Limb (tissue), 2 donors: ENCODE results near the gene BICD2.
"Not testable (repeated sequence)": the region's sequence is repeated elsewhere in the genome, so short reads cannot be mapped to it uniquely, and the experiment has no call there.

Experiments
- DNase-seq, 2 donors: peaks; one replicate each; pipeline ENCODE4 v3.0.0-alpha.2; 2016; ENCODE audit errors: extremely low spot score in 2 of 2

BICD2 gene

DNA sequence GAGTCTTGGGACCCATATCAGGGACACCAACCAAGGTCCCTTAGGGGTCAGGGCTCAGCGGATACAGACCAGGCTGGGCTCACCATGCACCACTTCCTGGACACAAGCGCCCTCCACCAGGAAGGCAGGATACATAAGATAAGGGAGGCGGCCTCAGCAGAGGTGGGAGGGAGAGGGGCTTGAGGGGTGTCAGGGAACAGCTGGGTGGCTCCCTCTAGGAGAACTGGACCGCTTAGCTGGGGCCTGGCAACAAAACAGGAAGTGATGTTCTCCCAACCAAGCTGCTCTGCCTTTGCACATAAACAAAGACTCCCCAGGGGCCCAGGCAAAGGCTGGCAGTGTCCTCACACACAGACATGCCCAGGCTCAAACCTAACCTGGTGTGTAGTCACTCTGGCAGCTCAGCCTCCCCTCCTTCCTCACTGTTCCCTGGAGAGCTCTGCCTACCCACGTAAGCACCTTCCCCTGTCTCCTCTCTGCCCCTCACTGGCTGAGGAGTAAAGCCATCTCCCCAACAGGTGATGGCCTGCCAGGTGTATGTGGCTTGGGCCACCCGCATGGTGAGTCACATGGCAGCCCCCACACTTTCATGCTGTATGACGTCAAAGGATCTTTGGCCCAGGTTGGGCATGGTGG is 5.8 kb upstream of the BICD2 start:
- no peak for DNase-seq

DNA sequence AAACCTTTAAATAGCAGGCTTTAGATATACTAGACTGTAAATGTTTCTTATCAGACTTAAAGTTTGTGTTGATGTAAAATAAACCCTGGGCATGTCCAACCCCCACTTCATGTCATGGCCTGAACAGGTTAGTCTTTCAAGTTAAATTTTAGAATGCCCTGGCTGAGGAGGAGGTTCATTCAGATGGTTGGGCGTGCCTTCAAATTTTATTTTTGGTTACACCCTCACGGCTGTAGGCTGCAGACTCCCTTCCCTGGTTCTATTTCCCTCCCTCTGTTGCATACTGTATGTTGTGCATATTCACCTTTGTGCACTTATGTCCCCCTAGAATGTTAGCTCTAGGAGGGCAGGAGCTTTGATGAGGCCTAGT is 5.3 kb upstream of the BICD2 start:
- DNase-seq, result no peak

DNA sequence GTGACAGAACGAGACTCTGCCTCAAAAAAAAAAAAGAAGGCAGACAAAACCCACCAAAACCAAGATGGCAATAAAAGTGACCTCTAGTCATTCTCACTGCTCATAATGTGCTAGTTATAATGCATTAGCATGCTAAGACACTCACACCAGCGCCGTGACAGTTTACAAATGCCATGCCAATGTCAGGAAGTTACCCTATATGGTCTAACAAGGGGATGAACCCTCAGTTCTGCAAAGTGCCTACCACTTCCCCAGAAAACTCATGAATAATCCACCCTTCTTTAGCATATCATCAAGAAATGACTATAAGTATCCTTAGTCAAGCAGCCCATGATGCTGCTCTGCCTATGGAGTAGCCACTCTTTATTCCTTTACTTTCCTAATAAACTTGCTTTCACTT is 4.7 kb upstream of the BICD2 start:
- DNase-seq, result no peak

DNA sequence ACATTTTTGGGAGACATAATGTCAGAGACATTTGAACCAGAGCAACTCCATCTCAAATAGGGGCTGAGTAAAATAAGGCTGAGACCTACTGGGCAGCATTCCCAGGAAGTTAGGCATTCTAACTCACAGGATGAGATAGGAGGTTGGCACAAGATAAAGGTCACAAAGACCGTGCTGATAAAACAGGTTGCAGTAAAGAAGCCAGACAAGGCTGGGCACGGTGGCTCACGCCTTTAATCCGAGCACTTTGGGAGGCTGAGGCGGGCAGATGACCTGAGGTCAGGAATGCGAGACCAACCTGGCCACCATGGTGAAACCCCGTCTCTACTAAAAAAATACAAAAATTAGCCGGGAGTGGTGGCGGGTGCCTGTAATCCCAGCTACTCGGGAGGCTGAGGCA is 4.2 kb upstream of the BICD2 start:
- not testable (repeated sequence) for DNase-seq

DNA sequence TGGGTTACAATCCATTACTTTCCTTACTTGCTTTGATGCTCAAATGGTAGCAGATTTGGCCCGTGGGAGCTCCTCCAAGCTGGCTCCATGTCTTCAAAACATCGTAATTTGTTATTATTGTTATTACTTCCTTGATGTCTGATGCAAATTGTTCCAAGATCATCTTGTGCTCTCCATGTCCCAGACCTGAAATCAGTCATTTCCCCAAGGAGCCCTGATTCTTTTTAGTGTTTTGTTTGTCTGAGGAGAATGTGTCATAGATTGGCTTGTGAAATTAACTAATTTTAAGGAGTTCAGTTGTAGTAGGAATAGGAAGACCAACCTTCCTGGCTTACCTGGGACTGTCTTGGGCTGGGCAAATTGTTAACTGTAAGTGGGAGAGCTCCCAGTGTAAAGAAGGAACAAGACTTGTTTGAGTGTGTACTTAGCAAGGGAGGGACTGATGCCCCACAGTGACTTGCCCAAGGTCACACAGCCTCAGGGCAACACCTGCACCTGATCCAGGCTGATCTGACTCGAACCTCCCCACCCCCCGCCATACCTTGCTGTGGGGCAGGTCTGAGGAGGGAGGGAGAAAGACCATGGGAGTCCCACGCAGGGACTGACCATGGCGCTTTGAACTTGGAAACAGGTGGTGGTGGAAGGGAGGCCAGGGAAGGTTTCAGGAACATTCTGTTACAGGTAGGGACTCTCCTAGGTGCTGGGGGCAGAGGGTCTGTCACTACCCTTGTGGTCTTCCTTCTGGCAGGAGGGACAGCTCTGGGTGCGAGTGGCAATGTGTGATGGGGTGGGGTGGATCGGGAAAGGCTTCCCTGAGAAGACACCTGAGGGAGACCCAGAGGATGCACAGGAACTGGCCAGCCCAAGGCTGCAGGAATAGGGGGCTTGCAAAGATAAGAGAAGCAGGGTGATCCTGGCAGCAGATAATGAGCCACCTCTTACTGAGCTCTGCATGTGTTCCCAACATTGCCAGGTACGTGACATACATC is 2.7 kb upstream of the BICD2 start:
- no peak for DNase-seq

DNA sequence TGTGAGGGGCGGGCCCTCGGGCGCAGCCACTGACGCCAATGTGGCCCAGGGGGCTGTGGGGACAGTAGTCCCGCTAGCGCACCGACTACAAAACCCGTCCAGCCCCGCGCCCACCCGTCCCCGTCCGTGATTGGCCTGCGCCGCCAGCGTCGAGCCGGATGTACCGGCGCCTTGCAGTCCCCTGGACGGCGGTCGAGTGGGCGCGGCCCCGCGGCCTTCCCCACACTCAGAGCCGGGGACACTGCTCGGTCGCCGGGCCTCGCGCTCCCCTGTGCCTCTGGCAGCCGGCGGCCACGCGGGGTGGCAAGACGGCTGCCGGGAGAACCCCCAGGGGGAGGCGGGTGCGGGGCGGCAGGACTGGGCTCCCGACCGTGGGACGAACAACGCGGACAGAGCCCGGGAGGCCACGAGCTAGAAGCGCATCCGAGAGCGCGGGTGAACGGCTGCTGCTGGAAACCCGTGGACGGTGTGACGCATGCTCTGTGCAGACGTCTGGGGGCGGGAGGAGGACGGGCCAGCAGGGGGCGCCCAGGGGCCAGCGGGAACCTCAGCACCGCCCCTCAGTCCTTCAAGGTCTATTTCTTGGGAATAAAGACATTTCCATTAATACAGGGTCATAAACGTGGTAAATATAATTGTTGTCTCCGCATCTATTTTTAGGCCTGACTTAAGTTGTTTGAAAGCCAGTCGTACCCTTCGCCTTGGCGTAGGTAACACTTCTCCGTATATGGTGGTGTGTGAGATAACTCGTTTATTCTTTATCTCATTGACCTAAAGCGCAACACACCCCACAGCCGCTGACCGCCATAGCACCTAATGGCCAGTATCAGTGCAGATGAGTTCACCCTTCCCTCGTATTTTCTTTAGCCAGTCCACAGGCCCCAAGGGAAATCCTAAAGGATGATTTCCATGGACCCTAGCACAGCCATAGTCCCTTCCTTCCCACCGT is 629 bp upstream of the BICD2 start:
- DNase-seq, result peak; percentile 97 to 99

DNA sequence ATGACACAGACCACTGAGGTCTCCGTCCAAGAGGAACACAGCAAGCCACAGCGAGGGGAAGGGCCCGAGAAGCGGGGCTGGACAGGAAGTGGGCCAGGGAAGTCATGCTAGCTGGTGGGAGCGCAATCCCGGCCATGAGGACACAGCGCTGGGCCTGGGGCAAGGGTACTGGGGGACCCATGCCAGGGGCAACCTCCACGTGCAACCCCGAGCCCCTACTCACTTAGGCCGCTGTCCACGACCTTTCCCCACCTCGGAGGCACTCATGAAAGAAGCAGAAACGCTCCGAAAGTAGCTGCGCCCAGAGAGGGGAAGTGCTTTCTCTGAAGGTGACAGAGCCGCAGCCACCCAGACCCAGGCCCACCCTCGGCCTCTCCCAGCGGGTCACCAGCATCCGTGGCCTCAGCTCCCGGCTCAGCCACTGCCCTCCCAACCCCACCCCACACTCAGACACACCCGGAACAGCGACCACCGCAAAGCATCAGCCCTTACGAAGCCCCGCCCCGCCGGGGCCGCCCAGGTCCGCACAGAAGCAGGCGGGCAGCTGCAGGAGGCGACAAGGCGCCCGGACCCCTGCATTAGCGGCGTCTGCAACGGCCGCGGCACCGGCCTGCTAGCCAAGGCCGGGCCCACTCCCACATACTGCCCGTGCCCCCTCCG is 782 bp downstream of the BICD2 start:
- DNase-seq, result peak in 1 of 2 donors; percentile 63

DNA sequence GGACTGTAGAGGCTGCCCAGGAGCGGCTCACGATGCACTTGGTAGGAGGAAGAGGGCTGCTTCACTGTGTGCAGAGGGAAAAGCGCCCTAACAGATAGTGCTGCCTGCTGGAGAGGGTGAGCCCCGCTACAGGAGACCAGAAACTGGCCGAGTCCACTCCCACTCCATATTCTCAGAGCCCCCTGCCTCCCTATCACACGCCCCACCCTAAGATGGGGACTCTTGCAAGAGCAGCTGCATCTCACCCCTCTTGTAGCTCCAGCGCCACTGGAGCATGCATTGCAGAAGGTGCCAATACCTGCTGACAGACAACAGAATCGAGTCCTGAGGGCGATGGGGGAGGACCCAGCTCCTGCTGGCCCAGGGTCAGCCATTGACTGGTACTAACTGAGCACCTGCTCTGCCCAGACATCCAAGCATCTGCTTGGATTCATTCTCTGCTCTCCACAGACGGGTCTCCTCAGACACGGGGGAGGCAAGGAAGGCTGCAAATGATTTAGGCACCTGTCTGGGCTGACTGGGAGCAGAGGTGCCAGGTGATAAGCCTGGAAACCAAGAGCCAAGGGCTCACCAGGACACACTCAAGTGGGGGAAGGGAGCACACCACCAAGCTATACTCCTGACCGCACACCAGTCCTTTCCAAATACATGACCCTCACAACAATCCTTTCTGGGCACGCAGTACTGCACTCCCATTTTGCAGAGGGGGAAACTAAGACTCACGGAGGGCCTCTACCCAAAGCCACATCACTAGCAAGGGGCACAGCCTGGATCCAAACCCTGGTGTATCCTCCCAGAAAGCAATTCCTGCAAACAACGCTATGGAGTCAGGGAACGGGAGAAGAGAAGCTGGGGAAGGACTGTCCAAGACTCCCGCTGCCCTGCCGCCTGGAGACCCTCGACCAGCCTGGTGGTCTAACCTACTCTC is 1.6 kb downstream of the BICD2 start:
- no peak for DNase-seq

DNA sequence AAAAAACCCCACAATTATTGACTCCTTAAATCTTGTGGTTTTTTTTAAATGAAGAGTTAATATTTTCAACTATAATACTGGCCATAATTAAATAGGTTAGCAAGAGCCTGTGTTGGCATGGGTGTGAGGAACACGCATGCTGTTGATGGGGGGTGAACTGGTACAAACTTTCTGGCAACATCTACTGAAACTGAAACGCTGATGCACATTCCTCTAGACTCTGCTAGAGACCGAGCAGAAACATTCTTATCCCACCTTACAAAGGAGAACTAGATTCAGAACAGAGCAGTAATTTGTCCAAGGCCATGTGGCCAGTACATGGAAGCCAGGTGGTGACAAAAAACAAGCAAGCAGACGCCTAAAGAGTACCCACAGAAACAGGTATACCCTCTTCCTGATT is 2.4 kb downstream of the BICD2 start:
- no peak for DNase-seq

DNA sequence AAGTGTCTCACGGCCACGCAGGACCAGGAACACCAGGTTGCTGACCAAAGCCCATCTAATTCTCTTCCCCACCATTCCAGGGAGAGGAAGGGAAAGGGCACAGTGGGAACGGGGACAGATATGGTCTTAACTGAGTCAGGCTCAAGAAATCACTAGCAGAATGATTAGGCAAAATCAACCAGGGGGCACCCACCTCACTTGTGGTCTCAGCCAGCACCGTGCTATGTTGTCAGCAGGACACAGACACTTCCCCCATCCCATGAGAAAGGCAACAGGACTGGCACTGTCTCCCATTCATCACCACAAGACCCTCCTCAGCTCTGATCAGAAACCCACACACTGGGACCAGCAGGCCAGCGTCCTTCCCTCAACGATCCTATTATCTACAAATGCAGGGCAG is 2.9 kb downstream of the BICD2 start:
- no peak for DNase-seq

DNA sequence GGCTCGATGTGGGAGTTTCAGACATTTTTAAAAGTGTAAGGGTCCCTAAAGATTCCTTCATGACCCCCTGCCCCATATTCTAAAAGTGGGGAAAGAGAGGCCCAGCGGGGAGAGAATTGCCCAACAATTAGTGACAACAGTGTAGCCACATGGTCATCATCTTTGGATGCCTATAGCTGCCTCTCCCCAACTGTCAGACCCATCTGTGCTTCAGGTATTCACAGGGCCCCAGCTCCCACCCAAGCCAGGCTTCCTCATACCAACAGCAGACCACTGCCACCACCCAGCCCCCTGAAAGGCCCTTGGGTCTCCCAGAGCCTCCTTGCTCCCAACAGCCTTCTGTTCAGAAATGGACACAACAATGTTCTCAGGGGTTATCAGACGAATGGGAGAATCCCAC is 4.1 kb downstream of the BICD2 start:
- DNase-seq, result no peak

DNA sequence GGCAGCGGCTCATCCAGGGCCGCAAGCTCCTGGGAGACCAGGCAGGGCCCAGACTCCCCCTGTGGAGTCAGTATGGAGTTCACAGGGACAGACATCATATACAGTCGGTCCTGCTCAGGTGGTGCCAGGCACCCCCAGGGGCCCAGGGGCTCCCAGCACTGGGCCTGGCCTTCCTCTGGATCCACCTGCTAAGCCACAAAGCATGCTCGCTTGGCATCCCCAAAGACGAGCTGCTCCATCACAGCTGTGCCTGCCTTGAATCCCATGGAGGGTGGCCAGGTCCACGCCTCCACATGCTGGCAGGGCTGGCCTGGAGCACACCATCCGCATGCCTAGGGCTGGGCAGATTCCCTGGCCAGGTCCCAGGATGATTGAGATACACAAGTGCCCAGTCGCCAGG is 4.6 kb downstream of the BICD2 start:
- no peak for DNase-seq

DNA sequence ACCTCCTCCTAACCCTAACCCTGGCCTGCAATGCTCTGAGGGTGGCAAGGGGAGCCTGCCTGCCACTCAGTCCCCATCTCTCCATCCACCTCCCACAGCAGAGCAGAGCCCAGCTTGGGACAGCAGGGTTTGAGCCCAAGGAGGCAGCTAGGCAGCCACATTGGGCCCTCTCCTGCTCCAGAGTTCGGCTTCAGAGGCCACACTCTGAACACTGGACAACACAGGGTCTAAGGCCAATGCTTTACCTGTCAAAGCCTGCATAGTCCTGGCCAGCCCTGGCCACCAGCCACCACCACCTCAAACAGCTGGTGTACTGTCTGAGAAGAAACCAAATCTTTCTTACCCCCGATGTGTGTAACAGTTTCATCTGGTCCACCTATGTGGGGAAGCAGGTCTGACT is 5.2 kb downstream of the BICD2 start:
- DNase-seq, result no peak

DNA sequence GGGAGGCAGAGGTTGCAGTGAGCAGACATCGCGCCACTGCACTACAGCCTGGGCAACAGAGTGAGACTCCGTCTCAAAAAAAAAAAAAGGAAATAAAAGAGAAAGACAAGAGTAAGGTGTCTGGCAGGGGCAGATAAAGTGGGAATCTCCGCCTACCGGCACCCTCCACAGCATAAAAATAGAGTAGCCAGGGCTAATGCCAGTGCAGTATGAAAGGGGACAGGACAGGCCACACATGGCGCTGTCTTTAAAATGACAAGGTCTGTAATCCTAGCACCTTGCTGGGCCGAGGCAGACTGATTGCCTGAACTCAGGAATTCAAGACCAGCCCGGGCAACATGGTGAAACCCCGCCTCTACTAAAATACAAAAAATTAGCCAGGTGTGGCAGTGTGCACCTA is 7.8 kb downstream of the BICD2 start:
- DNase-seq, result no peak

DNA sequence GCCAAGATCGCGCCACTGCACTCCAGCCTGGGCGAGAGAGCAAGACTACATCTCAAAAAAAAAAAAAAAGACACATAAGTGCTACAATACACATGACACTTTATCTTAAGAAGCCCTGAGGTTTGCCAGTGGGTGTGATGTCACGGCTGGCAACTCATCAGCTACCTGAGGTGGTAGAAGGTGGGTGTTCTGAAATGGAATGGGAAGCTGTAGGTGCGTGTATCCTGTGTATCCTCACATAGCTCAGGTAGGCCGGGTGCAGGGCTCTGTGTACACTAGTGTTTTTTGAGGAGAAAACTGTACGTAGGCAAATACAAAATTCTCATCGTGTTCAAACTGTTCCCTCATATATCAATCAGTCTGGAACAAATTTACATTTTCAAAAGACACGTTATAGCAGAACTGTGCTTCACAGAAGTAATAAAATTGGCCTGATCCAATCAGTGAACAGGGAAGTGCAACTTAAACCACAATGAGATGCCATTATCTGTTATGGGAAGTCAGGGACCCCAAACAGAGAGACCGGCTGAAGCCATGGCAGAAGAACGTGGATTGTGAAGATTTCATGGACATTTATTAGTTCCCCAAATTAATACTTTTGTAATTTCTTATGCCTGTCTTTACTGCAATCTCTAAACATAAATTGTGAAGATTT is 10.4 kb downstream of the BICD2 start:
- DNase-seq, result no peak

DNA sequence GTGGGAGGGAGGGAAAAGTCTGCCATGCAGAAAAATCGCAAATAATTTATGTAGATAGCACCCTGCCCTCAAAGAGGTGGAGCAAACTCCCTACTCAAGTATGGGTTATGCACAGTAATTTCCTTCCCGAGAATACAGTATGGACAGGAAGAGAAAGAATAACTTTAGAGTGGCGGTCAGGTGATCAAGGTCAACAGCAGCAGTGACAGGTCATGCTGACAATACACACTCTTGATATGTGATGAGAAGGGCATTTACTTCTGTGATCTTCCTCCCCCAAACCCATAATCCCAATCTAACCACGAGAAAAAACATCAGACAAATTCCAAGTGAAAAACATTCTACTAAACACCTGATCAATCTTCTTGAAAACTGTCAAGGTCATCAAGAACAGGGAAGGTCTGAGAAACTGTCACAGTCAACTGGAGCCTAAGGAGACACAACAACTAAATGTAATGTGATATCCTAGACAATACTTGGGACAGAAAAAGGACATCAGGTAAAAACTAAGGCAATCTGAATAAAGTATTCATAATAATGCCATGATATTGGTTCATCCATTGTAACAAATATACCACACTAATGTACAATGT is 11.7 kb downstream of the BICD2 start:
- no peak for DNase-seq

DNA sequence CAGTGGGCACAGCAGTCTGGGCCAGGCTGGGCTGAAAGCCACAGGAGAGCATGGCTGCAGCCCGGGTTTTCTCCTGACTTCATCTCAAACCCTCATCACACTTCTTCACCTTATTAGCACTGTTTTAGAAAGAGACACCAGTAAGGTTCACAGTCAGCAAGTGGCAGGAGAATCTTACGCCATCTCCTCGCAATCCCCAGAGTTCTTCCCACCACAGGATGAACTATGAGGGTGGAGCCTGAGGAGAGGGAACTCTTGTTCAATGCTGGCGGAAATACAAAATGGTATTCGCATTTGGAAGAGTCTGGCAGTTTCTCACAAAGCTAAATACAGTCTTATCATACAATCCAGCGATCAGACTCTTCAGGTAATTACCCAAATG is 14.7 kb downstream of the BICD2 start:
- DNase-seq, result no peak

DNA sequence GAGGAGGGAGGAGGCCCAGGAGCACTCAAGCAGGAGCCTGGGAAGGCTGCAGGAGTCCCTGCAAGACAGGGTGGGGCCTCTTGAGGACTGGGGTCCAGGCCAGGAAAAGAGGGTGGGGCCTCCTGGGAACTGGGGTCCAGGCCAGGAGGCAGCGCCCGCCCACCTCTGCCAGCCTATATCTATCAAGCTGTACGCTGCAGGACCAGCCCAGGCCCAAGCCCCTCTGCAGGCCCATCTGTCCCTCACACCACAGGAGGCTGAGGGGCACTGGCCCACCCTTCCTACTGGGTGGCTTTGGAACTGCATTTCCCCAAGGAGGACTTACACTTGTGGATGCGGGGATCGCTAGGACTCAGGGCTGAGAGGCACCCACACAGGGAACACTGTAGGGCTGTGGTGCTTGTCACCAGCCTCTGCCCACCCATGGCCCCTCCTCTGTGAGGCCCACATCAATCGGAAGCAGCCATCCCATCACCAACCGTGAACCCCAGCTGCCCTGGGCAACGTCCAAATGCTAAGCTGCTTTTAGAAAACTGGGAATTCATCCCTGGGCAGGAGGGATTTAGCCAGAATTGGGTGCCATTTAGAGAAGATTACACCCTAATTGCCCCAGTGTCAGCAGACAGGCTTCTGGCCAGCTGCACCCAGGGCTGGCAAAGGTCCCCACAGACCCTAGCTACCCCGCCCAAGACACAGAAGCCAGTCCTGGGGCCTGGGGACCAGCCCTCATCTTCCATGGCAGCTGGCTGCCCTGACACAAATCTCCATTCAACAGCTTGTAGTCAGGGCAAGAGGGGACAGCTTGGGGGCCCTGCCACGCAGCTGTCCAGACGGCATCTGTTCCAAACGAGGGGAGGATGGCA is 15.3 kb downstream of the BICD2 start:
- no peak for DNase-seq

DNA sequence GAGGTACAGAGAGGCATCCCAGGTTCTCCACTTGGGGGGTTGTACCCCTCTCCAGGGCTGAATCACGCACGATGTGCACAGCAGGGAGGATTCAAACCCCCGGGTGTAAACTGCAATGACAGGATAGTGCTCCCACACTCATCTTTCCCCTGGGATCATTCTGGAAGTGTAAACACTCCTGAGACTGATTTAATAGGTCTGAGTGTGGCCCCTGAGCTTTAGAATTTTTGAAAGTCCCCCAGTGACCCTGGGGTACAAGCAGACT is 16.5 kb downstream of the BICD2 start:
- DNase-seq, result no peak
